Left ventricle myocardium inferior (tissue), 1 donor: Measurements from ENCODE around the gene GCG. TPM values are rescaled to one million over a fixed set of nuclear protein-coding genes. Genes with fewer than 3 reads are reported as not detected.

ENCODE experiments used
- DNase-seq: peaks from one replicate; pipeline ENCODE4 v3.0.0-alpha.2; 2020
- H3K27ac ChIP-seq: fragments of 200-600 bp; replicated peaks from 2 replicates; pipeline ENCODE4 v1.8.0; 2021
- H3K27me3 ChIP-seq: fragments of 200-600 bp; 2 replicates; pipeline ENCODE4 v1.8.0; 2021; ENCODE audit warnings: low read depth
- H3K36me3 ChIP-seq: fragments of 200-600 bp; 2 replicates; pipeline ENCODE4 v1.8.0; 2021
- H3K4me1 ChIP-seq: fragments of 200-600 bp; 2 replicates; pipeline ENCODE4 v1.8.0; 2021
- H3K4me3 ChIP-seq: fragments of 200-600 bp; 2 replicates; pipeline ENCODE4 v1.8.0; 2021; ENCODE audit warnings: mild to moderate bottlenecking, moderate library complexity
- H3K9me3 ChIP-seq: fragments of 200-600 bp; replicated peaks from 2 replicates; pipeline ENCODE4 v1.8.0; 2021
- CTCF ChIP-seq: fragments of 200-600 bp; IDR thresholded peaks from 2 replicates; pipeline ENCODE4 v1.8.0; 2021; ENCODE audit warnings: antibody characterized with exemption, mild to moderate bottlenecking, borderline replicate concordance
- intact Hi-C: fragments of 100-400 bp; cut with micrococcal nuclease; formaldehyde crosslinking; loops from one replicate; pipeline ENCODE4 v1.11.0; 2022
- total RNA-seq: library from RNA; stranded (reverse); fragmentation: NEBNext Ultra II Directional; extraction: Animal tissue kit (Norgen Biotek cat#: 25700); gene quantifications from one replicate; pipeline ENCODE4 v1.2.1, GENCODE V29; 2021
- donor health status: DM: no; HTN: yes; CAD: no; lungs with severe emphysema.

GCG gene
- total RNA-seq, 1 donor from 2014 or later: not detected

- Histone ChIP-seq H3K9me3 (no peaks in the 10 kb centered on the region), H3K4me3 (no peak overlapping the region), H3K27me3 (no peaks in the 10 kb centered on the region), H3K36me3 (no peaks in the 10 kb centered on the region), H3K4me1 (no peaks in the 10 kb centered on the region), H3K27ac (no peak overlapping the region)
- no peak for DNase-seq
- intact Hi-C loops: no loop called here
- no peak for TF ChIP-seq CTCF
Measured at GRCh38 chr2:162182395-162182794, 30.3 kb upstream of the GCG start.

GRCh38 chr2:162177301-162177700 lies 25.3 kb upstream of the GCG start:
- no peak overlapping the region for H3K4me3 ChIP-seq
- no peak overlapping the region for H3K27ac ChIP-seq
- no peak for DNase-seq
- peaks cover 6% of the 10 kb centered on the region for H3K4me1 ChIP-seq
- no peaks in the 10 kb centered on the region for H3K9me3 ChIP-seq
- TF ChIP-seq CTCF: no peak
- no peaks in the 10 kb centered on the region for H3K27me3 ChIP-seq
- H3K36me3 ChIP-seq: no peaks in the 10 kb centered on the region
- intact Hi-C loops: no loop called here

- H3K4me3 ChIP-seq: no peak overlapping the region
- DNase-seq: no peak
- TF ChIP-seq CTCF: no peak
- H3K27ac ChIP-seq: no peak overlapping the region
- no peaks in the 10 kb centered on the region for H3K9me3 ChIP-seq
- H3K4me1 ChIP-seq: peaks cover 6% of the 10 kb centered on the region
- no peaks in the 10 kb centered on the region for H3K36me3 ChIP-seq
- intact Hi-C loops: no loop called here
- H3K27me3 ChIP-seq: no peaks in the 10 kb centered on the region
Measured at GRCh38 chr2:162175714-162176113, 23.7 kb upstream of the GCG start.

- H3K4me1 ChIP-seq: peaks cover 6% of the 10 kb centered on the region
- H3K27me3 ChIP-seq: no peaks in the 10 kb centered on the region
- intact Hi-C loops: no loop called here
- no peaks in the 10 kb centered on the region for H3K9me3 ChIP-seq
- no peak for TF ChIP-seq CTCF
- no peak overlapping the region for H3K27ac ChIP-seq
- H3K4me3 ChIP-seq: no peak overlapping the region
- no peak for DNase-seq
- no peaks in the 10 kb centered on the region for H3K36me3 ChIP-seq
Measured at GRCh38 chr2:162174746-162175145, 22.7 kb upstream of the GCG start.

GRCh38 chr2:162172802-162173370 lies 20.8 kb upstream of the GCG start:
- H3K4me1 ChIP-seq: peaks cover 6% of the 10 kb centered on the region
- H3K36me3 ChIP-seq: no peaks in the 10 kb centered on the region
- no peak for DNase-seq
- intact Hi-C loops: no loop called here
- TF ChIP-seq CTCF: no peak
- H3K9me3 ChIP-seq: no peaks in the 10 kb centered on the region
- H3K27me3 ChIP-seq: no peaks in the 10 kb centered on the region
- no peak overlapping the region for H3K4me3 ChIP-seq
- H3K27ac ChIP-seq: no peak overlapping the region
